ENCODE results near the gene TPM4.
"Not testable (repeated sequence)": the region's sequence is repeated elsewhere in the genome, so short reads cannot be mapped to it uniquely, and the experiment has no call there.

TPM4 gene

DNA sequence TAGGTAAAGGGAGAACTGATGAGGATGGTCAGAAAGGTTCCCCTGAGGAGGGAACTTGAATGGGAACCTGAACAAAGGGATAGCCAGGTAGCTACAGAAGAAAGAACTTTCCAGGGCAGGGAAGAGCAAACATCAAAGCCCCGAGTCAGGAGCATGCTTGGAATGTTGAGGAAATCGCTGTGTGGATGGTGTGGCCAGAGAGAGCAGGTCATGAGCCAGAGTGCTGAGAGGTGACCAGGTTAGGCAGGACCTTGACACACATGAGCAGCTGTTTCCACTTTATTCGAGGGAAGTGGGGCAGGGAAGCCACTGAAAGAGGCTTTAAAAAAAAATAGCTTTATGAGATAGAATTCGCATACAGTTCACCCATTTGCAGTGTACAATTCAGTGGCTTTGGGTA, 39.8 kb downstream of the TPM4 start:
- DNase-seq = no peak
- in situ Hi-C loops (cut with MboI; ENCODE audit: low pct_unique_long_range_greater_than_20kb, low sequenced_read_pairs) = no loop called here

DNA sequence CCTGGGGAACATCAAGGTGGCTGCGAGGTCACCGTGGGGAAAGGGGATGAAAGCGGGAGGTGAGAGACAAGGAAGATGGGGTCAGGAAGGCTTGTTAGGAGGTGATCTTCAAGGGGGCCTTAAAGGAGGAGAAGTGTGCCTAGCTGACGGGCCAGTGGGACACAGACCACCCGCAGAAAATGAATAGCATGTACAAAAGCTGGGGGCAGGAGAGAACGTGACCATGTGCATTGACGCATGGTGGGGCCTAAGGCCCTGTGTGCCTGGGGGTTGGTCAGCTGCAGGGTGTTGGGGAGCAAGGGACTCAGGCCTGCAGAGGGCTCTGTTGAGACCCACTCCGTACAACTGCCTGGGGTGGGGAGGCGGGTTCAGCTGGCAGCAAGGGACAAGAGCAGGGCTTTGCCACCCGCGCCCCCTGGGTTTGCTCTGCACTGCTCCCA, 41.3 kb downstream of the TPM4 start:
- DNase-seq = no peak
- in situ Hi-C loops (cut with MboI; ENCODE audit: low pct_unique_long_range_greater_than_20kb, low sequenced_read_pairs) = no loop called here

DNA sequence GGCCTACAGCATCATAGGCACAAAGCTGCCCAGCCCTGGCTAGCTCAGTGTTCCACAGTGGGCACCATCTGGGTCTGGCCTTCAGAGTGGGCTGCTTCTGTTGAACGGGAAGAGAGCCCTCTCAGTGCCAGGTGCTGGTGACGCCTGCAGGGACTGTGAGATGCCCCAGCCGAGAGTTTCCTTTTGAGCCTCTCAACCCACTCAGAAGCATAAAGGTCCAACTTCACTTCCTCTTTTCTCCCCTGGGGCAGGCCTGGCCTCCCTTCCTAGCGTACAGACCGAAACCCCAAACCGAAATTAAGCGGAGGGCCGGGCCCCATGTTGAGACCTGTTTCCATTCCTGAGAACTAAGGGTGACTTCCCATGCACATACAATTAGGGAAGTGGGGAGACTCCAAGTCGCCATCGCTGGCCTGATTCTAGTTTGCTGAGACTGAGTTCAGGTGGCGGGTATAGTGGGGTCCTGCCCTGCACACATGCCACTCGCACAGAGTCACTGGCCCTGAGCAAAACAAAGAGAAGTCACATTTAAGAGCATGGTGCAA, 42.3 kb downstream of the TPM4 start:
- in situ Hi-C loops (cut with MboI; ENCODE audit: low pct_unique_long_range_greater_than_20kb, low sequenced_read_pairs) = no loop called here
- DNase-seq = peak; percentile 94

DNA sequence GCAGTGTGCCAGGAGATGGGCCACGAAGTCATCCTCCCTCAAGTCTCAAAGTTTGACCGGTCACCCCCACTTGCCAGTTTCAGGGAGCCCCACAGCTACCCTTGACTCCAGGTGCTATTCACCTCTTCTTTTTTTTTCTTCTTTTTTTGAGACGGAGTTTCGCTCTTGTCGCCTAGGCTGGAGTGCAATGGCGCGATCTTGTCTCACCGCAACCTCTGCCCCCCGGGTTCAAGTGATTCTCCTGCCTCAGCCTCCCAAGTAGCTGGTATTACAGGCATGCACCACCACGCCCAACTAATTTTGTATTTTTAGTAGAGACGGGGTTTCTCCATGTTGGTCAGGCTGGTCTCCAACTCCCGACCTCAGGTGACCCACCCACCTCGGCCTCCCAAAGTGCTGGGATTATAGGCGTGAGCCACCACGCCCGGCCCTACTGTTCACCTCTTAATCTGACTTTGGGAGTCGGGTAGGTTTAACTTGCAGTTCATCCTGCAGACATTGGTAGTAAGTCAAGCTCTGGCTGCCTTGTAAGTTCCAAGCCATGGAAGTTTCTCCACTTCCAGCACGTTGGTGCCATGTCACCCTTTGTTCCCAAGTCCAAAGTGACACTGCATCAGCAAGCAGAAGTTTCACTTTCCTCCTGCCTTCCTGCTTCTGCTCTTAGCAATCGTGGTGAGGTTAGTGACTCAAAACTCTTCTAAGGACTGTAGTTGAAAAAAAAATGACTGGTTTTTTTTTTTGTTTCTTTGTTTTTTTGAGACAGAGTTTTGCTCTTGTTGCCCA, 43.0 kb downstream of the TPM4 start:
- DNase-seq; in situ Hi-C loops (cut with MboI; ENCODE audit: low pct_unique_long_range_greater_than_20kb, low sequenced_read_pairs): not testable (repeated sequence)

DNA sequence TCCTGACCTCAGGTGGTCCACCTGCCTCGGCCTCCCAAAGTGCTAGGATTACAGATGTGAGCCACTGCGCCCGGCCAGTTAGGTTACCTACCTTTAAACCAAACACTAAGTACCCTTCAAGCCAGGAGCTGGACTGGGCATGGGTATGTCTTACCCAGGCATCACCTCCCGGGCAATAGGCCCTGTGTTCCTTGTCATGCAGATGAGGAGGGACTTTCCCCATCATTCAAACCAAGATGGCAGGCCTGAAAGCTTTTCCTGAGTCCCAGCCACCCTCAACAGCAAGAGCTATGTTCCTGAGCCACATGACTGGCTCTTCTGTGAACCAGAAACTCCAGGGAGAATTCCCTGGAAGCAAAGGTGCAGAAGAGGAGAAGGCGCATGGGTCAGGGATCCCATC, 44.8 kb downstream of the TPM4 start:
- DNase-seq = no peak
- in situ Hi-C loops (cut with MboI; ENCODE audit: low pct_unique_long_range_greater_than_20kb, low sequenced_read_pairs) = no loop called here

DNA sequence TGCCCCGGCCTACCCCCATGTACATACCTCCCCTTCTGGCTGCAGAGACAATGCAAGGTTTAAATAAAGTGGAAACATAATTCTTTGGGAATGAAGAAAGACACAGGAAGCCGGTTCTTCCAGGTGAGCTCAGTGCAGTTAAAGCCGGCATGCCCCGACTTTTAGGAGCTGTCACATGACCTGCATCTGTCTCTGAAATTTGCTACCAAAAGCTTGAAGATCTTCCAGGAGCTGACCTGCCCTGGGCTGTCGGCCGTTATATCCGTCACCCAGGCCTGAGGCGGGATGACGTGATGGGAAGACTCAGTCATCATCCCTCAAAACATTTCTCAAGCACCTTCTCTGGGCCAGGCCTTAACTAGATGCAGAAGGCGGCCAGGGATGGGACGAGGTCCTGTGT, 45.7 kb downstream of the TPM4 start:
- in situ Hi-C loops (cut with MboI; ENCODE audit: low pct_unique_long_range_greater_than_20kb, low sequenced_read_pairs) = no loop called here
- no peak for DNase-seq

DNA sequence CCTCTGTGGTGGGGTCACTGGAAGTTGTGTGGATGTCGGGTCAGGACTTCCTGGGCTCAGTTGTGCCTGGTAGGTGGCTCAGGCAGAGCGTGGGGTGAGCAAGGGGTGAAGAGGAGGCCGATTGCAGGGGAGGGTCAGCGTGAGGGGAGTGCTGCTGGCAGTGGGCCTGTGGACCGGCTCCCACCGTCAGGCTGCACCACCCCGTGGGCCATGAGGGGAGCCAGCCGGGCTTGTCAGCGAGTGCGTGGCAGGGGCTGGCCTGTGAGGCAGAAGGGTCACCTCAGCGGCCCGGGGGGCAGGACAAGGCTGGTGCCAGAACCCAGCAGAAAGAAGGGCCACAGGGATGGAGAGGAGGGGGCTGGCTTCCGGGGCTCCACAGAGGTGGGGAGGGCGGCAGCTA, 48.7 kb downstream of the TPM4 start:
- in situ Hi-C loops (cut with MboI; ENCODE audit: low pct_unique_long_range_greater_than_20kb, low sequenced_read_pairs) = no loop called here

DNA sequence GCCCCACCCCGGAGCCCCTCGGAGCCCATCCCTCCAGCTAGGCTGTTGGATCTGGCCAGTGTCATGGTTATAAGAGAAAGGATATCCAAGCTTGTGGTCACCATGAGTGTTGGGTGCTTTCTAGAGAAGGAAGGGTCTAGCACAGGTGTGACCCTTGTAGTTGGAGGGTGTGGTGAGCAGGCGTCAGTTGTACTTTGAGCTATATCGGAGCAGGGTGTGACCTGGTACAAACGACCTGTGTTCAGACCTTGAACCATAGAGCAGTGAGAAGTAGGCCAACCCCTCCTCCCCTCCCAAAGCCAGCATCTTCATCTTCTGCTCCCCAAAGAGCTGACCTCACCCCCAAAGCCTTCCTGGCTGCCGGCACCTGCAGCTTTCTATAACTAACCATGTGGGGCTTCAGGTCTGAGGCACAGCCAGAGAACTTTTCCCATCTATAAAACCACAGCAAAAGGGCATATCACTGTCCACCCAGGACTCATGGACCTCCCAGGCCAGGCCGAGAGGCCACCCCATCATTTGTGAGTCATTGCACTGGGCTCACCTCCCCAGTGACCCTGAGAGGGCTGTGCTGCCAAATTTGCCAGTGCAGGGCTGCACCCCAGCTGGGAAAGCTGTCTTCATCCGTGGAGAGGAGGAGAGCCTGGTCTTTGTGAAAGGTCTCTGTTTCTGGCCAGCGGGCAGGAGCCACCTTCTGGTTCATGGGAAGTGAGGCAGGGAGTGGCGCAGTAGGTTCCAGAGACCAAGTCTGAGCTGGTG, 49.6 kb downstream of the TPM4 start:
- in situ Hi-C loops (cut with MboI; ENCODE audit: low pct_unique_long_range_greater_than_20kb, low sequenced_read_pairs) = no loop called here
- DNase-seq = no peak

More for the DNA sequence above, 48.7 kb downstream of the TPM4 start:
- no peak for DNase-seq

DNA sequence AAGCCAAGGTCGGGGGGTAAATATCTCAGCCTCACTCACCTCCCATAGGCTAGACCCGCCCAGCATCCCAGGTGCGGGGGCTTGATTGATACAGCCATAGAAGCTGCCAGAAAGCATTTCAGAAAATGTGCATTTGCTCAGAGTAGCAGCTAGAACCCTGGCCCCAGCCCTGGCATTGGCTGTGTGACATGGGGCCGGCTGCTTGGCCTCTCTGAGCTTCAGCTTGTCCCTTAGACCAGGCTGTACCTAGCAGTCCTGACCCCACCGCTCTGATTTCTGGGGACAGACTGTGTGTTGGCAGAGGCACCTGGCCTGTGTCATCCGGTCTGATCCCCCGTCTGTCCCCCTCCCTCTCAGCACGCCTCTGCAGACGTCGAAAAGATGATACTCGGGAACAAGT, 50.8 kb downstream of the TPM4 start:
- no peak for DNase-seq
- in situ Hi-C loops (cut with MboI; ENCODE audit: low pct_unique_long_range_greater_than_20kb, low sequenced_read_pairs) = no loop called here

DNA sequence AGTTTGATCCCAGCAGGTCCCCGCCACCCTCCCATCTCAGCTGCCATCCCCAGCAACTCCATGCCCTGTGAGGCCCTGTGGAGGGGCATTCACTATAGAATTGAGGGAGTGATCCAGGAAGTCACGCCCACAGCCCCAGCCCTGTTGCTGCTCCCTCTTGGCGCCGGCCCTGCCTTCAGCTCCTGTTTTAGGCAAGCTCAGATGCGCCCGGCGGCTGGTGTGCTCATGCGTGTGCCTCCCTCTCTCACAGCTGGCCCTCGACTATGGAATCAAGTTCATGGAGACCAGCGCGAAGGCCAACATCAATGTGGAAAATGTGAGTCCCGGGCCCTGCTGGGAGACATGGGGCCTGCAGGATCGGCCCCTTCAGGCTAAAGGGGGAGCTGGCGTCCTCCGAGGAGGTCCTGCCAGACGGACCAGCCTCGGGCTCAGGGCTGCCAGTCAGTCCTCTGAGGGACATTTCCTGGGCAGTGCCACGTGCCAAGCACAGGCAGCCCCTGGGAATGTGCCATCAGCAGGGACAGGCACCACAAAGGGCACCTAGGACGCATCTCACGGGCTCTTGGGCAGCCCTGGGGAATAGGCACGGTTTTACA, 51.6 kb downstream of the TPM4 start:
- in situ Hi-C loops (cut with MboI; ENCODE audit: low pct_unique_long_range_greater_than_20kb, low sequenced_read_pairs) = no loop called here
- no peak for DNase-seq

DNA sequence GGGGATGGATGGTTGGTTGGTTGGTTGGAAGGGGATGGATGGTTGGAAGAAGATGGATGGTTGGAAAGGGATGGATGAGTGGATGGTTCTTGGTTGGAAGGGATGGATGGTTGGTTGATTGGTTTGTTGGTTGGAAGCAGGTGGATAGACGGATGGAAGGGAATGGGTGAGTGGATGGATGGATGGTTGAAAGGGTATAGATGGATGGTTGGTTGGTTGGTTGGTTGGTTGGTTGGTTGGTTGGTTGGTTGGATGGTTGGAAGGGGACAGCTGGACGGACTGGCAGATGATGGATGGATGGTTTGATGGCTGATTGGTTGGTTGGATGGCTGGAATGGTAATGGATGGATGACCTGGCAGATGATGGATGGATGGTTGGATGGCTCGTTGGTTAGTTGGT, 55.4 kb downstream of the TPM4 start:
- in situ Hi-C loops (cut with MboI; ENCODE audit: low pct_unique_long_range_greater_than_20kb, low sequenced_read_pairs) = no loop called here
- DNase-seq = no peak

DNA sequence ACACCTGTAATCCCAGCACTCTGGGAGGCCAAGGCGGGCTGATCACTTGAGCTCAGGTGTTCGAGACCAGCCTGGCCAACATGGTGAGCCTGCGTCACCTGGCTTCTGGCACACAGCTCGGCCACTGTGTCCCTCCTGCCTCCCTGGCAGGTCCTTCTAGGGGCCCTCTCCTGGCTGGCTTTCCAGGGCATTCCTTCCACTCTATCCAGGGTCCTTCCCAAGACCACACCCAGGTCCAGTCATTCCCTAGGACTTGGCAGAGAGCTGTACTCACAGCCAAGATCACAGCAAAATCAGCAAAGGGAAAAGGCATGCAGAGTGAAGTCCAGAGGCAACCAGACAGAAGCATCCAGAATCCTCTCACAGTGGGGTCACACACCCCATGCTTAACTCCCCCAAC, 57.5 kb downstream of the TPM4 start:
- in situ Hi-C loops (cut with MboI; ENCODE audit: low pct_unique_long_range_greater_than_20kb, low sequenced_read_pairs) = no loop called here

DNA sequence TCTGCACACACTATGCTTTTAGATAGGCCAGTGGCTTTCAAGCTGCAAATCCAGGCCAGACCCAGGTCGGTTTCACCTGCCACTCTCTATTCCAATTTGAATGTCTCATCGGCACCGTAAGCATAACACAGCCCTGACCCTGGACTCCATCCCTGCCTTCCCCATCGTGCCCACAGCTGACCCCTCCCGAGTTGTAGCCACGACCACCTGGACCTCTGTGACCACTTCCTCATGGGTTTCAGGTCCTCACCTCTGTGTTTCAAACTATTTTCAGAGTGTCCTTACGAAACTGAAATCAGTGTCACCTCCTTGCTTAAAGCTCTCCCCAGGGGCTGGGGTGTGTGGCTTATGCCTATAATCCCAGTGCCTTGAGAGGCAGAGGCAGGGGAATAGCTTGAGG, 58.2 kb downstream of the TPM4 start:
- no peak for DNase-seq
- in situ Hi-C loops (cut with MboI; ENCODE audit: low pct_unique_long_range_greater_than_20kb, low sequenced_read_pairs) = no loop called here

More for the DNA sequence above, 57.5 kb downstream of the TPM4 start:
- DNase-seq = no peak

DNA sequence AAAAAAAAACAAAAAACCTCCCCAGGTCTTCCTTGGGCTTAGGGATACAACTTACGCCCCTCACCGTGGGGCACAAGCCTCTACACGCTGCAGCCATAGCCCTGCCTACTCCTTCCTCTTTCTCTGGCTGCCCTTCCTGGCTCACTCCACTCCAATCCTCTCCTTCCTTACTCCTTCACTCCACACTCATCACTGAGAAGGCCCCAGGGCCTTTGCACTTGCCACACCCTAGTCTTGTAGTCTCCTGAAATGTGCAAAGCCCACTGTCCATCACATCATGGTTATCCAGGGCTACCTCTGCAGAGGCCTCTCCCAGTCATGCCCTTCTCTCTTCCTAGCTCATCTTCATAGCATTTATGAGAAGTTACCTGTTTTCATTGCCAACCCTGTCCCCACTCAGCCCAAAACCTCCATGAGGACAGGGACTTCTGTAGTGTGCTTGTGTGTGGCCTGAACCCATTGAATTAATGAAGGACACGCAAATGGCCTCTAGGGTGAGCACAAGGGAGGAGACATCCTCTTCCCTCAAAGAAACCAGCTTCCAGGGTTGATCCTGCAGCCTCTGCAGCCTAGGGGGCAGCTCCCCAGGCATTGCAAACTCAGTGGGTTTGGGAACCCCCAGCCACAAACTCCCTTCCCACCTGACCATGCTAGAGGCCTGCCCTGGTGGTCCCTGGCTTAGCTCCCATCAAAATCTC, 59.3 kb downstream of the TPM4 start:
- in situ Hi-C loops (cut with MboI; ENCODE audit: low pct_unique_long_range_greater_than_20kb, low sequenced_read_pairs) = no loop called here
- DNase-seq = no peak

DNA sequence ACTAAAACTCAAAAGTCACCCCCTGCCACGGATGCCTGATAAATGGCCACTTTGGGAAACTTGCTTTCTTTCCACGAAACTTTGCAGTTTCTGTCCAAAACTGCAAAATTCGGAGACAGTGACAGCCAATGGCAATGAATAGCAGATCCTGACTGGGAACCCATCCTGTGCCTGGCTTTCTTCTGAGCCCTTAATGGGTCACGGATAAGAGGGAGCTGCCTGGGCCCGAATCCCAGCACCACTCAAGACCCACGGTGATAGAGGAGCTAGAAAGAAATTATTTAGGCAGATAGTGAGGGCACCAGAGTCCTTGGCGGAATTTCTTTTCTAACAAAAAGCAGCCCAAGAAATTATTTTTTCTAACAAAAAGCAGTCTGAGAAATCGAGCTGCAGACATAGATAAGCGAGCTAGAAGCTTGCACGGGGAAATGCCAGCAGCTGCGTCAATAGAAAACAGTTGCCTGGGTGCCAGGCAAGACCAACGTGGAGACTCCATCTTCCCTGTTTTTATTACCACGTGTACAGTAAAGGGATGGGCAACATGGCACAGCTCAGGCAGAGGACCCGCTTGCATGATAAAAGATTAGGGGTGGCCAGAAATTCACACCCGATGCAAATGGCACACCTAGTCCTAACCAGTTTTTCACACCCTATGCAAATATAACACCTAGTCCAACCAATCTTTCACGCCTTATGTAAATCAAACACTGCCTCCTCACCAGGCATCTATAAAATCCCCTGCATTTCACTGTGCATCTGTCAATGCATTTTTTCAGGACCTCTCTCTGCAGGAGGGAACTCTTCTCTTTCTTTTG, 60.1 kb downstream of the TPM4 start:
- DNase-seq = no peak
- in situ Hi-C loops (cut with MboI; ENCODE audit: low pct_unique_long_range_greater_than_20kb, low sequenced_read_pairs) = no loop called here

DNA sequence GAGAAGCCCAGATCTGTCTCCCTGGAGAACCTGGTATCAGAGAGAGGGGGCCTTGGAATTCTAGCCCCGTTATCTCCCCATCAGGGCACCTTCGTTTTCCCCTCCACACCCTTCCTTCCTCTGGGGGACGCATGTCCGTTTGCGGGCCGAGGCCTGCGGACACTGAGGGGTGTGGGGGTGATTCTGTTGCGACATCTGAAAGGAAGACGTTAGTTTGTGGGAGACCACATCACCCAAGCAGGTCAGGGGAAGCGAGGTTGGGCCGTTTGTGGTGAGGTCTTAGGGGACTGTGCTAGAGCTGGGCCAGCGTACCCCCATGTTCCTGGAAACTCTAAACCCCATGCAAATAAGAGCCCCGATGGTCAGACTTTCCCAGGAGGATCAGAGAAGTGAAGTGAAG, 63.5 kb downstream of the TPM4 start:
- in situ Hi-C loops (cut with MboI; ENCODE audit: low pct_unique_long_range_greater_than_20kb, low sequenced_read_pairs) = no loop called here
- DNase-seq = peak; percentile 84

DNA sequence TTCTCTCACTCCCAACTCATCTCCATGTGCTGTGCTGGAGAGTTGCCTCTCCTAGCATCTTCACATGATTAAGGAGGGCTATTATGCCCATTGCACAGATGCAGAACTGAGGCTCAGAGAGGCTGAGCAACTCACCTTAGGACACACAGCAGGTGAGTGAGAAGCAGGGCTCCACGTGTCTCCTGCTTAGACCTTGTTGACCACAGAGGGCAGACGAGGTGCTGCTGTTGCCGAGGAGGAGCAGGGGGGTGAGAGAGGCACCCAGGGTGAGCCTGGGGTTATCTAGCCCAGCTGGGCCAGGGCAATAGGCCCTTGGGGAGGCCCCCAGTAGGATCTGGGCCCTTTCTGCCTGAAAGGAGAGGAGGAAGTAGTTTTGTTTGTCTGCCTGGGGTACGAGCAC, 64.7 kb downstream of the TPM4 start:
- in situ Hi-C loops (cut with MboI; ENCODE audit: low pct_unique_long_range_greater_than_20kb, low sequenced_read_pairs) = no loop called here

DNA sequence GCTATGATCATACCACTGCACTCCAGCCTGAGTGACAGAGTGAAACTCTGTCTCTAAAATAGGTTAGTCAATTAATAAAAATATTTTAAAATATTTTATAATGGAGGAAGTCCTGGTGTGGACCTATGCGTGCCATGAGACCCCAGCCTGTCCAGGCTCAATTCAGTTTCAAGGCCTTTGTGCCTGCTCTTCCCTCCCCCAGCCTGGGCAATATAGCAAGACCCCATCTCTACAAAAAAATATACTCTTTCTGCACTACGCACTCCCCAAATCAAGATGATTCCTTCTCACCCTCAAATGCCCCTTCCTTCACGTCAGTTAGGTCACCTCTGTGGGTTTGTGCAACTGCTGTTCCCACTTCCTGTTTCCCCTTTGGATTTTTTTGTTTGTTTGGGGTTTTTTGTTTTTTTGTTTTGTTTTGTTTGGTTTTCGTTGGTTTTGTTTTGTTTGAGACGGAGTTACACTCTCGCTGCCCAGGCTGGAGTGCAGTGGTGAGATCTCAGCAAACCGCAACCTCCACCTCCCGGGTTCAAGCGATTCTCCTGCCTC, 65.8 kb downstream of the TPM4 start:
- no peak for DNase-seq
- in situ Hi-C loops (cut with MboI; ENCODE audit: low pct_unique_long_range_greater_than_20kb, low sequenced_read_pairs) = no loop called here

More for the DNA sequence above, 64.7 kb downstream of the TPM4 start:
- peak; percentile 73 for DNase-seq
